ENCODE data around the gene AQP6. TPM values are rescaled to one million over a fixed set of nuclear protein-coding genes. Genes with fewer than 3 reads are reported as not detected.
A peak's percentile ranks its signal among the peaks of the same experiment; 100 is the strongest.

The AQP6 gene
- total RNA-seq, 4 donors from 2014 or later, result not detected

DNA sequence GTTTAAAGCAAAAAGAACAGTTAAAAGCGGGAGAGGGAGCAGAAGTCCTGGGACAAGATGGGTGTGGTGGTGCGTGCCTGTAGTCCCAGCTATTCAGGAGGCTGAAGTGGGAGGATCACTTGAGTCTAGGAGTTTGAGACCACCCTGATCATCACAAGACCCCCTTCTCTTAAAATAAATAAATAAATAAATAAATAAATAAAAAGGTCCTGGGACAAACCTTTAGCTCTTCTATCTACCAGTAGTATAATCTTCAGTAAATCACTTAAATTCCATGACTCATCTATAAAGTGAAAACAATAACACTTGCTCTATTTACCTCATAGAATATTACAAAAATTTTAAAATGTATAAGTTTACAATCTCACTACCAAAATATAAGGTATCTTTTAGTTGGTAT is 46.8 kb downstream of the AQP6 start:
- Histone ChIP-seq H3K27me3 (no peaks in the 10 kb centered on the region), H3K9me3 (no peaks in the 10 kb centered on the region), H3K4me1 (peaks cover 7 to 10% of the 10 kb centered on the region in 2 donors), H3K36me3 (no peaks in the 10 kb centered on the region), H3K27ac (no peak overlapping the region), H3K4me3 (replicated peaks in 1 of 3) (no peak overlapping the region)
- 100% methylated on average over 2 of the region's 2 CpGs for WGBS, 2 donors
- DNase-seq, result no peak
- TF ChIP-seq, protein P1, sequence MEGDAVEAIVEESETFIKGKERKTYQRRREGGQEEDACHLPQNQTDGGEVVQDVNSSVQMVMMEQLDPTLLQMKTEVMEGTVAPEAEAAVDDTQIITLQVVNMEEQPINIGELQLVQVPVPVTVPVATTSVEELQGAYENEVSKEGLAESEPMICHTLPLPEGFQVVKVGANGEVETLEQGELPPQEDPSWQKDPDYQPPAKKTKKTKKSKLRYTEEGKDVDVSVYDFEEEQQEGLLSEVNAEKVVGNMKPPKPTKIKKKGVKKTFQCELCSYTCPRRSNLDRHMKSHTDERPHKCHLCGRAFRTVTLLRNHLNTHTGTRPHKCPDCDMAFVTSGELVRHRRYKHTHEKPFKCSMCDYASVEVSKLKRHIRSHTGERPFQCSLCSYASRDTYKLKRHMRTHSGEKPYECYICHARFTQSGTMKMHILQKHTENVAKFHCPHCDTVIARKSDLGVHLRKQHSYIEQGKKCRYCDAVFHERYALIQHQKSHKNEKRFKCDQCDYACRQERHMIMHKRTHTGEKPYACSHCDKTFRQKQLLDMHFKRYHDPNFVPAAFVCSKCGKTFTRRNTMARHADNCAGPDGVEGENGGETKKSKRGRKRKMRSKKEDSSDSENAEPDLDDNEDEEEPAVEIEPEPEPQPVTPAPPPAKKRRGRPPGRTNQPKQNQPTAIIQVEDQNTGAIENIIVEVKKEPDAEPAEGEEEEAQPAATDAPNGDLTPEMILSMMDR (IDR thresholded peaks at IDR 0.05), result no peak
- no peak for TF ChIP-seq POLR2A (IDR thresholded peaks at IDR 0.05)
- intact Hi-C loops (cut with DNase I), result no loop called here

DNA sequence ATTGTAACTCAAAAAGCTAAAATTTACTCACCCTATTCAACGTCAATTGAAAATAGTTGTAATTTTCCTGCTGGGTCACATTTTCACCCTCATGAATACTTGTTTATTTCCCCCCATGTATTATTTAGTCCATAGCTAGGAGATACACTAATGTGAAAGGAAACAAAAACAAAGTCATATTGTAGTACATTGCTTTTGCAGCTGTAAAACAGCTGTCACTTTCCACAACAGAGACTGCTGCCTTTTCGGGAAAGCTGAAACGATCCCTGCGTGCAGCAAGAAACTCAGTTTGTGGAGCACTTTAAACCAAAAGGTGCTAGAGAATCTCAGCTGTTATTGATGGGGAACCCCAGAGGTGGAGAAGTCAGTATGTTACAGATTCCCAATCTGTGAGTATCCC is 48.3 kb downstream of the AQP6 start:
- Histone ChIP-seq H3K27me3 (no peaks in the 10 kb centered on the region), H3K4me1 (peaks cover 7 to 13% of the 10 kb centered on the region in 2 donors), H3K4me3 (replicated peaks in 1 of 3) (no peak overlapping the region), H3K27ac (no peak overlapping the region), H3K36me3 (no peaks in the 10 kb centered on the region), H3K9me3 (no peaks in the 10 kb centered on the region)
- WGBS, 2 donors, result 90 to 95% methylated on average over 4 of the region's 4 CpGs
- DNase-seq, result no peak
- TF ChIP-seq POLR2A (IDR thresholded peaks at IDR 0.05), result no peak
- TF ChIP-seq, protein P1 (IDR thresholded peaks at IDR 0.05), result no peak
- intact Hi-C loops (cut with DNase I), result no loop called here

DNA sequence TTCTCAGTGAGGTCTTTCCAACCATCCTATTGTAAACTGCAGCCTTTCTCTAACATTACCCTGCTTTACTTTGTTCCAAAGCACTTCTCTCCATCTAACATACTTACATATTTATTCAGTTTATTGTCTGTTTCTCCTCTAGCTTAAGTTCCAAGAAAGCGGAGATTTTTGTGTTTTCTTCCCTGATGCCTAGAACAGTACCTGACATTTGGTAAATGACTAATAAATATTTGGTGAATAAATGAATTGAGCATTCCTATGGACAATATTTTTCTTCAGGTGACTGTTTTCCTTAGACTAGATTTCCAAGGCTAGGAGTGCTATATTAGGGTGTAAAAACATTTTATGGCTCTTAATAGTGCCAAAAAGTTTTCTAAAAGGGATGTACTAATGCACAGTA is 50.2 kb downstream of the AQP6 start:
- Histone ChIP-seq H3K27ac (no peak overlapping the region), H3K27me3 (no peaks in the 10 kb centered on the region), H3K9me3 (no peaks in the 10 kb centered on the region), H3K4me1 (peaks cover 0 to 6% of the 10 kb centered on the region in 2 donors), H3K4me3 (replicated peaks in 1 of 3) (no peak overlapping the region), H3K36me3 (no peaks in the 10 kb centered on the region)
- intact Hi-C loops (cut with DNase I), result no loop called here
- DNase-seq, result no peak
- TF ChIP-seq POLR2A (IDR thresholded peaks at IDR 0.05), result no peak
- TF ChIP-seq, protein P1 (IDR thresholded peaks at IDR 0.05), result no peak
- 95 to 100% methylated on average over 1 of the region's 1 CpG for WGBS, 2 donors

DNA sequence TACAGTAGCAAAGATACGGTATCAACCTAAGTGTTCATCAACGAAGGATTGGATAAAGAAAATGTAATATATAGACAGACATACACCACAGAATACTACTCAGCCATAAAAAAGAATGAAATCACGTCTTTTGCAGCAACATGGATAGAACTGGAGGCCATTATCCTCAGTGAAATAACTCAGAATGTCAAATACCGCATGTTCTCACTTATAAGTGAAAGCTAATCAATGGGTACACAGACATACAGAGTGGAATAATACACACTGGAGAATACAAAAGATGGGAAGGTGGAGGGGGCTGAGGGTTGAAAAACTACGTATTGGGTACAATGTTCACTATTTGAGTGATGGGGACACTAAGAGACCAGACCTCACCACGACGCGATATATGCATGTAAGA is 51.5 kb downstream of the AQP6 start:
- no peak overlapping the region for H3K27ac ChIP-seq
- H3K27me3 ChIP-seq, result no peaks in the 10 kb centered on the region
- TF ChIP-seq, protein P1 (IDR thresholded peaks at IDR 0.05), result no peak
- no peak for TF ChIP-seq POLR2A (IDR thresholded peaks at IDR 0.05)
- H3K9me3 ChIP-seq, result no peaks in the 10 kb centered on the region
- no peak for DNase-seq
- intact Hi-C loops (cut with DNase I), result no loop called here
- peaks cover 0 to 6% of the 10 kb centered on the region in 2 donors for H3K4me1 ChIP-seq
- H3K4me3 ChIP-seq (replicated peaks in 1 of 3), result no peak overlapping the region
- 72 to 76% methylated on average over 8 of the region's 8 CpGs for WGBS, 2 donors
- H3K36me3 ChIP-seq, result no peaks in the 10 kb centered on the region

DNA sequence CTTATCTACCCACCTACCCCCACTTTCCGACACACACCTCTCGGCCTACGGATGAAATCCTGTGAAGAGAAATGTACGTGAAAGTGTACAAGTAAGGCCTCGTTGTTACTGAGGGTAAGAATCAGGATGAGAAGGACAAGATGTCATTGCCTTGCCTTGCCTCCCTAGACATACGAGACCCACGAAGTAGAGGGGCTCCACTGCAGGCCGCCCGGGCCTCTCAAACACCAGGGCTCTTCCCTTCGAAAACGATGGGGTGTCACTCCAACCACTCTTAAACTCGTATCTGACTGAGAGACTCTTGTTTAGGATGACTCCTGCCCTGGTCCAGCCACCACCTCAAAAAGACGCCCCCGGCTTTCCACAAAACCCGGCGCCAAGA is 52.0 kb downstream of the AQP6 start:
- intact Hi-C loops (cut with DNase I), result no loop called here
- Histone ChIP-seq H3K9me3 (no peaks in the 10 kb centered on the region), H3K27ac (no peak overlapping the region), H3K27me3 (no peaks in the 10 kb centered on the region), H3K36me3 (no peaks in the 10 kb centered on the region), H3K4me1 (peaks cover 0 to 6% of the 10 kb centered on the region in 2 donors), H3K4me3 (replicated peaks in 1 of 3) (peak overlapping the region in 2 of 3 donors; percentile 33 to 60)
- TF ChIP-seq POLR2A (IDR thresholded peaks at IDR 0.05), result no peak
- TF ChIP-seq, protein P1 (IDR thresholded peaks at IDR 0.05), result no peak
- WGBS, 2 donors, result 2 to 3% methylated on average over 12 to 16 of the region's 16 CpGs
- no peak for DNase-seq
